ENCODE measurements around the gene PPT1.

PPT1 gene

GRCh38 chr1:40120128-40120527 is 23.1 kb upstream of the PPT1 start:
- H3K27ac ChIP-seq (ENCODE audit: low read depth, low read length, poor library complexity, severe bottlenecking): no peak overlapping the region
- H3K79me2 ChIP-seq (ENCODE audit: insufficient read depth, low read length): no peaks in the 10 kb centered on the region
- H3K9me2 ChIP-seq (ENCODE audit: low read depth, low read length): no peaks in the 10 kb centered on the region
- no peaks in the 10 kb centered on the region for H3K27me3 ChIP-seq (ENCODE audit: insufficient read depth, low read length)
- TF ChIP-seq CTCF (IDR thresholded peaks at IDR 0.05; ENCODE audit: low read length): no peak
- TF ChIP-seq EZH2 (IDR thresholded peaks at IDR 0.05; ENCODE audit: borderline replicate concordance, low read length): no peak
- no peaks in the 10 kb centered on the region for H3F3A ChIP-seq (ENCODE audit: insufficient read depth, low read length)
- no peaks in the 10 kb centered on the region for H3K36me3 ChIP-seq (ENCODE audit: insufficient read depth, low read length)
- H3K9ac ChIP-seq (ENCODE audit: low read length): no peak overlapping the region
- no peak overlapping the region for H3K4me2 ChIP-seq (ENCODE audit: low read length)
- no peaks in the 10 kb centered on the region for H3K4me1 ChIP-seq (ENCODE audit: insufficient read depth, low read length, severe bottlenecking)
- H3K4me3 ChIP-seq (ENCODE audit: low read depth, low read length, poor library complexity, severe bottlenecking): no peak overlapping the region
- H4K20me1 ChIP-seq (ENCODE audit: insufficient read depth, low read length): no peaks in the 10 kb centered on the region
- H3K9me3 ChIP-seq (ENCODE audit: low read length): no peaks in the 10 kb centered on the region
- no peak overlapping the region for H2AFZ ChIP-seq (ENCODE audit: low read length)

- TF ChIP-seq EZH2 (IDR thresholded peaks at IDR 0.05; ENCODE audit: borderline replicate concordance, low read length) (no peak), CTCF (IDR thresholded peaks at IDR 0.05; ENCODE audit: low read length) (no peak)
- Histone ChIP-seq H3K4me2 (ENCODE audit: low read length) (no peak overlapping the region), H2AFZ (ENCODE audit: low read length) (no peak overlapping the region), H3K4me1 (ENCODE audit: insufficient read depth, low read length, severe bottlenecking) (no peaks in the 10 kb centered on the region), H3K9me2 (ENCODE audit: low read depth, low read length) (no peaks in the 10 kb centered on the region), H3K27me3 (ENCODE audit: insufficient read depth, low read length) (no peaks in the 10 kb centered on the region; the same call in 1 of the 2 replicates), H4K20me1 (ENCODE audit: insufficient read depth, low read length) (no peaks in the 10 kb centered on the region), H3K9me3 (ENCODE audit: low read length) (no peaks in the 10 kb centered on the region), H3K36me3 (ENCODE audit: insufficient read depth, low read length) (no peaks in the 10 kb centered on the region), H3K4me3 (ENCODE audit: low read depth, low read length, poor library complexity, severe bottlenecking) (no peak overlapping the region), H3K27ac (ENCODE audit: low read depth, low read length, poor library complexity, severe bottlenecking) (no peak overlapping the region), H3K9ac (ENCODE audit: low read length) (no peak overlapping the region), H3F3A (ENCODE audit: insufficient read depth, low read length) (no peaks in the 10 kb centered on the region), H3K79me2 (ENCODE audit: insufficient read depth, low read length) (no peaks in the 10 kb centered on the region)
These were observed 17.3 kb upstream of the PPT1 start for GRCh38 chr1:40114400-40114799.

GRCh38 chr1:40110389-40110788 is 13.3 kb upstream of the PPT1 start:
- TF ChIP-seq CTCF (IDR thresholded peaks at IDR 0.05; ENCODE audit: low read length) (no peak), EZH2 (IDR thresholded peaks at IDR 0.05; ENCODE audit: borderline replicate concordance, low read length) (no peak)
- Histone ChIP-seq H4K20me1 (ENCODE audit: insufficient read depth, low read length) (no peaks in the 10 kb centered on the region), H3K79me2 (ENCODE audit: insufficient read depth, low read length) (no peaks in the 10 kb centered on the region), H3K9me2 (ENCODE audit: low read depth, low read length) (no peaks in the 10 kb centered on the region), H3F3A (ENCODE audit: insufficient read depth, low read length) (no peaks in the 10 kb centered on the region), H3K9me3 (ENCODE audit: low read length) (no peaks in the 10 kb centered on the region), H3K4me1 (ENCODE audit: insufficient read depth, low read length, severe bottlenecking) (no peaks in the 10 kb centered on the region), H2AFZ (ENCODE audit: low read length) (no peak overlapping the region), H3K27ac (ENCODE audit: low read depth, low read length, poor library complexity, severe bottlenecking) (no peak overlapping the region), H3K9ac (ENCODE audit: low read length) (no peak overlapping the region), H3K36me3 (ENCODE audit: insufficient read depth, low read length) (no peaks in the 10 kb centered on the region), H3K27me3 (ENCODE audit: insufficient read depth, low read length) (no peaks in the 10 kb centered on the region; the same call in 1 of the 2 replicates), H3K4me3 (ENCODE audit: low read depth, low read length, poor library complexity, severe bottlenecking) (no peak overlapping the region), H3K4me2 (ENCODE audit: low read length) (no peak overlapping the region)
